Large intestine (tissue), 3 donors: ENCODE measurements around the gene GRB14. TPM values are rescaled to one million over a fixed set of nuclear protein-coding genes. Genes with fewer than 3 reads are reported as not detected.
"Not testable (repeated sequence)": the region's sequence is repeated elsewhere in the genome, so short reads cannot be mapped to it uniquely, and the experiment has no call there.

ENCODE experiments used
- DNase-seq, 2 donors: peaks; one replicate each; pipeline versions ENCODE4 v3.0.0 to v3.0.0-alpha.2; 2013
- H3K27ac ChIP-seq: one replicate; pipeline ENCODE4 v1.5.1; 2013; ENCODE audit warnings: low read length
- H3K27me3 ChIP-seq: 2 replicates; pipeline ENCODE4 v1.6.1; 2013; ENCODE audit warnings: low read length; ENCODE audit not compliant: control insufficient read depth, insufficient read depth
- H3K36me3 ChIP-seq: 2 replicates; pipeline ENCODE4 v1.6.1; 2013; ENCODE audit warnings: low read length; ENCODE audit not compliant: control insufficient read depth, insufficient read depth
- H3K4me1 ChIP-seq: one replicate; pipeline ENCODE4 v1.6.1; 2013; ENCODE audit warnings: low read length; ENCODE audit not compliant: control insufficient read depth, insufficient read depth
- H3K4me3 ChIP-seq: one replicate; pipeline ENCODE4 v1.5.1; 2013; ENCODE audit warnings: low read length
- H3K9me3 ChIP-seq: one replicate; pipeline ENCODE4 v1.6.1; 2013; ENCODE audit warnings: mild to moderate bottlenecking, low read depth, low read length, moderate library complexity; ENCODE audit not compliant: control insufficient read depth
- WGBS: methylation state at CpG from one replicate; pipeline ENCODE4 v1.1.5; 2013; ENCODE audit warnings: low lambda C conversion rate; ENCODE audit not compliant: insufficient coverage; 5-methylcytosine and 5-hydroxymethylcytosine counted together
- polyA plus RNA-seq: library from polyadenylated mRNA; unstranded; fragments of 120-200 nt; gene quantifications from one replicate; pipeline ENCODE4 v1.2.1, GENCODE V29; 2013

GRB14 gene
- polyA plus RNA-seq, 1 donor, result 8.7 TPM

- no peaks in the 10 kb centered on the region for H3K36me3 ChIP-seq
- no peak overlapping the region for H3K27ac ChIP-seq
- no peaks in the 10 kb centered on the region for H3K27me3 ChIP-seq
- H3K9me3 ChIP-seq, result peaks cover 19% of the 10 kb centered on the region
- DNase-seq, result no peak
- H3K4me1 ChIP-seq, result no peaks in the 10 kb centered on the region
- WGBS, result no CpG with 5 or more reads among the region's 1 CpG
- H3K4me3 ChIP-seq, result no peak overlapping the region
These were observed 30.1 kb upstream of the GRB14 start for GRCh38 chr2:164651361-164651760.

DNA sequence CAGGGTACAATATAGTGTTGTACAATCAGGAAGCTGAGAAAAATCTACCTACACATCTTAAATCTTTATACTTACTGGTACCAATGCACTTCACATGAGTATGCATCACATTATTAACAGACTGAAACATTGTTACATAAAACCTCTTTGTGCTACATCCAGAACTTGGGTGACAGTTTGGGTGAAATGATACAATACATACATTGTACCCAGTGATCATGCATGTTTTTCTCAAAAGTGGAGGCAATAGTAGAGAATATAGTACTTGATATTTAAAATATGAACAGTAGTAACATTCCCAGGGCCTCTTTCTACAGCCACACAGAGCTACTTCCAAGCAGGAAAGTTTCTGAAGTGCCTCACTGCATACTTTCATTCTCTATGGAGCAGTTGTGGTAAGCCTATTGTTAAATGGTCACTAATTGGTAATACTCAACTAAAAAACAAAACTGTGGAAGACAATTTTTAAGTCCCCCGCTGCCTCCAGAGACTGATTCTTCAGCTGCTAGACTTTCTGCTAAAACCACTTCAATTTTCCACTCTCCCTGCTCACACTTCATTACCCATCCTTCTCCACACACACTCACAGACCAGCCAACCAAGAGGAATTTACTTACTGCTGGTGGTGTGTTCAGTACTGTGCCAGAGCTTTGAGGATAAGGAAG is 22.9 kb upstream of the GRB14 start:
- Histone ChIP-seq H3K9me3 (peaks cover 2% of the 10 kb centered on the region), H3K27ac (no peak overlapping the region), H3K27me3 (no peaks in the 10 kb centered on the region), H3K36me3 (no peaks in the 10 kb centered on the region), H3K4me3 (no peak overlapping the region), H3K4me1 (no peaks in the 10 kb centered on the region)
- WGBS, result no CpG with 5 or more reads among the region's 1 CpG
- DNase-seq, result no peak

- 80% methylated on average over 1 of the region's 8 CpGs for WGBS
- no peak for DNase-seq
- H3K9me3 ChIP-seq, result no peaks in the 10 kb centered on the region
These were observed 21.8 kb upstream of the GRB14 start for GRCh38 chr2:164642946-164643555.

DNA sequence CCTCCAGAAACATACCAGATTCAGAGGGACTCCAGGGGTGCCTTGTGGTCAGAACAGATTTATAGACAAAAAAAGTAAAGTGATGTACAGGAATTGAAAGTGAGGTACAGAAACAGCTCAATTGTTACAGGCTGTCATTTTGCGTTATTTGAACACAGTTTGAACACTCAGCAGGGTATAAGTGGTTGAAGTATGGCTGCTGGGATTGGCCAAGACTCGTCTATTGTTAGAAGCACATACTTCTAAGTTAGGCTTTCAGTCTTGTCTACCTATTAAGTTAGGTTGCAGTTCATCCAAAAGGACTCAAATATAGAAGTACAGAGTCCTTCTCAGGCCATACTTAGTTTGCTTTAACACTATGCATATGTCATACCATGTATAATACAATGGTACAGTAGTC is 21.0 kb upstream of the GRB14 start:
- Histone ChIP-seq H3K27me3 (no peaks in the 10 kb centered on the region), H3K9me3 (no peaks in the 10 kb centered on the region), H3K27ac (no peak overlapping the region), H3K36me3 (no peaks in the 10 kb centered on the region), H3K4me3 (no peak overlapping the region), H3K4me1 (no peaks in the 10 kb centered on the region)
- DNase-seq, result no peak
- 100% methylated on average over 1 of the region's 2 CpGs for WGBS

More at GRCh38 chr2:164642946-164643555, 21.8 kb upstream of the GRB14 start:
- no peak overlapping the region for H3K4me3 ChIP-seq
- no peaks in the 10 kb centered on the region for H3K36me3 ChIP-seq
- H3K27ac ChIP-seq, result no peak overlapping the region
- H3K27me3 ChIP-seq, result no peaks in the 10 kb centered on the region
- no peaks in the 10 kb centered on the region for H3K4me1 ChIP-seq

DNA sequence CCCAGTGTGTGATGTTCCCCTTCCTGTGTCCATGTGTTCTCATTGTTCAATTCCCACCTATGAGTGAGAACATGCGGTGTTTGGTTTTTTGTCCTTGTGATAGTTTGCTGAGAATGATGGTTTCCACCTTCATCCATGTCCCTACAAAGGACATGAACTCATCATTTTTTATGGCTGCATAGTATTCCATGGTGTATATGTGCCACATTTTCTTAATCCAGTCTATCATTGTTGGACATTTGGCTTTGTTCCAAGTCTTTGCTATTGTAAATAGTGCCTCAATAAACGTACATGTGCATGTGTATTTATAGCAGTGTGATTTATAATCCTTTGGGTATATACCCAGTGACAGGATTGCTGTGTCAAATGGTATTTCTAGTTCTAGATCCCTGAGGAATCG is 7.0 kb upstream of the GRB14 start:
- H3K27ac ChIP-seq, H3K36me3 ChIP-seq, H3K4me1 ChIP-seq, H3K4me3 ChIP-seq, DNase-seq, H3K9me3 ChIP-seq, H3K27me3 ChIP-seq: not testable (repeated sequence)
- WGBS, result no CpG with 5 or more reads among the region's 3 CpGs

- no peak for DNase-seq
- Histone ChIP-seq H3K4me3 (no peak overlapping the region), H3K4me1 (peaks cover 12% of the 10 kb centered on the region), H3K27me3 (no peaks in the 10 kb centered on the region), H3K27ac (no peak overlapping the region), H3K36me3 (no peaks in the 10 kb centered on the region), H3K9me3 (no peaks in the 10 kb centered on the region)
- no CpG with 5 or more reads among the region's 3 CpGs for WGBS
These were observed 4.2 kb upstream of the GRB14 start for GRCh38 chr2:164625378-164625971.

DNA sequence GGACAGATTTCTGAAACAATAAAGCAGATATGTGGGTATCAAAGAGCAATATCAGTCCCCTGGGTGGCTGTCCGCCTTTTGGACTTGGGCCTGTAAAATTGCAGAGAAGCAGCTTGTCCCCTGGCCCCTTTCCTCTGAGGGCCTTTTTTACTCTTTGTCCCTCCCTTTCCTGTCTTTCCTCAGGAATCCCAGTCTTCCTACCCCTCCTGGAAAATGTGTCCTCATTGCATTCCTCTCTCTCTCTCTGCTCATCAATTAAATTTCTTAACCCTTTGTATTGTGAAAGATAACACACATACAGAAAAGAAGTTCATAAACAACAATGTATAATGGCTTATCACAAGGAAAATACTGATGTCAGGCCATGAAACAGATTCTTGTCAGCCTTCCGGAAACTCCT is 3.0 kb upstream of the GRB14 start:
- no peaks in the 10 kb centered on the region for H3K36me3 ChIP-seq
- WGBS, result 18% methylated on average over 1 of the region's 2 CpGs
- peak in 1 of 2 donors; percentile 65 for DNase-seq

DNA sequence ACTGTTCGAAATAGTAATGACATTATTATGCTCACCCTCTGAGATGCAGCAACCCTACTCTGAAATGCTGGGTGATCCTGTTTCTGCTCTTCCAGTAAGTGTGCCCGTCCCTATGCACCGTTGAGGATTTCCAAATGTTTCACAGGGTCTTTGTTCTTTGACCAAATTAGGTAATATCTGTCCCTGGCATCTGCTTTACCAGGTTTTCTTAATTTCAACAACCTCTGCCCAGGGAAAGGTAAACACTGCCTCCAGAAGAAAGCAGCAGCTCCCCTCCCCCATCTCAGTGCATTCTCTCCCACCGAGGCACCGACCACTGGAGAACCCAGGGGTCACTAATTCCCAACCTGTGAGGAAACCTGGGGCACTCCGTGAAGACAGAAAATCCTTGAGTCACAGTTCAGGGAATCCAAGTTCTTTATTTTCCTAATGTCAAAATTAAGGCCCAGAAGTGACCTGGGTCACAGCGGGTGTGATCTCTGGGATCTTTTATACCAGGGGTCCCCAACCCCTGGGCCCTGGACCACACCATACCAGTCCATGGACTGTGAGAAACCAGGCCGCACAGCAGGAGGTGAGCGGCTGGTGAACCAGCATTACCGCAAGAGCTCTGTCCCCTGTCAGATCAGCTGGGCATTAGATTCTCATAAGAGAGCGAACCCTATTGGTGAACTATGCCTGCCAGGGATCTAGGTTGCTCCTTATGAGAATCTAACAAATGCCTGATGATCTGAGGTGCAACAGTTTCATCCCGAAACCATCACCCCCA is 1.2 kb upstream of the GRB14 start:
- DNase-seq, result peak in 1 of 2 donors; percentile 2
- H3K27ac ChIP-seq, result no peak overlapping the region
- no peaks in the 10 kb centered on the region for H3K9me3 ChIP-seq
- no peaks in the 10 kb centered on the region for H3K36me3 ChIP-seq
- 90% methylated on average over 2 of the region's 12 CpGs for WGBS
- no peaks in the 10 kb centered on the region for H3K27me3 ChIP-seq
- H3K4me3 ChIP-seq, result no peak overlapping the region
- peaks cover 12% of the 10 kb centered on the region for H3K4me1 ChIP-seq

More for the DNA sequence above, 3.0 kb upstream of the GRB14 start:
- peaks cover 12% of the 10 kb centered on the region for H3K4me1 ChIP-seq
- H3K27me3 ChIP-seq, result no peaks in the 10 kb centered on the region
- H3K9me3 ChIP-seq, result no peaks in the 10 kb centered on the region
- no peak overlapping the region for H3K4me3 ChIP-seq
- peak overlapping the region; percentile 16 for H3K27ac ChIP-seq

GRCh38 chr2:164621764-164622105 is 453 bp upstream of the GRB14 start:
- no CpG with 5 or more reads among the region's 13 CpGs for WGBS
- Histone ChIP-seq H3K27me3 (no peaks in the 10 kb centered on the region), H3K36me3 (no peaks in the 10 kb centered on the region), H3K9me3 (no peaks in the 10 kb centered on the region), H3K27ac (no peak overlapping the region), H3K4me3 (peak overlapping the region; percentile 55), H3K4me1 (peaks cover 12% of the 10 kb centered on the region)
- peak in 1 of 2 donors; percentile 59 for DNase-seq

DNA sequence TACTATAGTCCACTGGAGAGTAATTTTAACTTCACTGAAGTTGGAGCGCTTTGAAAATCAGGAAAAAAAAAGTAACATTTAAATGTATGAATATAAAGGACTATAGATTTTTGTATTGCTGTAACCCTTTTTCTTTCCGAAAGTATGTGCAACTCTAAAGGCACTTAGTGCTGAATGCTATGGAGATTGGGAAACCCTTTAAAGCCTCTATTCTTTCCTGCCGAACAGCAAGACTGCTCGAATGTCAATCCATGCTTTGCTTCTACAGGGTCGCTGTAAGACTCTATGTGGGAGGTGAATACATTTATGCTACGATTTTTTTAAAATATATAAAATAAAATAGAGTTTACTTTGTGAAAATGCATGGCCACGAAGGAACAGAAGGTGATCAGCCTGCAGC is 825 bp downstream of the GRB14 start:
- 21% methylated on average over 2 of the region's 7 CpGs for WGBS
- DNase-seq, result no peak
- Histone ChIP-seq H3K27ac (no peak overlapping the region), H3K36me3 (no peaks in the 10 kb centered on the region), H3K4me1 (peaks cover 12% of the 10 kb centered on the region), H3K27me3 (no peaks in the 10 kb centered on the region), H3K9me3 (no peaks in the 10 kb centered on the region), H3K4me3 (peak overlapping the region; percentile 59)
